HG03095 (cell line): ENCODE data around the gene C16orf95.

Source experiments
- ATAC-seq: cut with Tn5 transposase; IDR thresholded peaks from one replicate; pipeline ENCODE4 v1.9.1; 2021; ENCODE audit warnings: moderate library complexity; ENCODE audit not compliant: unreplicated experiment

C16orf95 gene

DNA sequence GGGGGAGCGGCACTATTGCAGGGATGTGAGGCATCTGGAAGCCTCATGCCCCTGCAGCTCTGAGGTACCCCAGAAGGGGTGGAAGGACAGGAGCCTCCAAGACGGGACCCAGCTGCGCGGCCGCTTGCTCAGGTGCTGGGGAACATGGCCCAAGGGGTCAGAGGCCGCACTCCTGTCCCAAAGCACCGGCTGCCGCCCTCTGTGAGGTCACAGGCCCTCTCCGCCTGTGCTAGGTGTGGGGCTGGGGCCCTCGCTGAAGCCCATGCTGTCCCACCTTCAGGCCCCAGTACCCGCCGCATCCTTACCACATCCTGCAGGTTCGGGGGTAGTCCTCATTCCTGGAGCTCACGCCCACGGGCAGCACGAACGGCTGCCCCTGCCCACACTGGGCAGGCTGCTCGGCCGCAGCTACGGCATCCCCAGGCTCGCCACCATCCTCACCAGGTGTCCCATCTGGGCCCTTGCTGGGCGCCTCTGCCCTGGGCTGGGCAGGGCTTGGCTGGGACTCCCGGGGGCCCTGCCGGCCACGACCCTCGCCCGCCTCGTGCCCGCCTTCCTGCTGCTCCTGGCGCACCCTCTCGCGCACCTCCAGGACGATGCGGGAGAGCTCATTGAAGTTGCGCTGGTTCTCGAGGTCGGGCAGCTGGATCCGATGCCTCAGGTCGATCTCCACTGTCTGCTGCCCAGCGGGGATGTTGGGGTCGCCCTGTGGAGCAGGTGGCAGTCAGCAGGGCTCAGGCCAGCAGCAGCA, 16.6 kb upstream of the C16orf95 start:
- no peak for ATAC-seq

DNA sequence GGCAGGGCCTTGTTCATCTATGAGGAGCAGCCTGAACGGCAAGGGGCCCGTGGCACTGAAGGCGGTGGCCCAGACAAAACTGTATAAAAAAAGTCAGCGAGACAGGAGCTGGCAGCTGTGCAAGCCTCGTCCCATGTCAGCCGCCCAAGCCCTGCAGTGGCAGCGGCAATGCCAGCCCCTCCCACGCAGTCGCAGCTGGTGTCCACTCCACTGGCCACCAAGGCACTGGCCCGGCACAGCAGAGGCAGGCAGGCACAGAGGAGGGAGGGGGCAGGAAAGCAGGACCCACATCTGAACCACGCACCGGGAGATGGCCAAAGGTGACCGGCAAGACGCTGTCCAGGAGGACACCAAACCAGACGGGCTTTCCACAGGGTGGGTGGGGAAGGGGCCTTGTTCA, 15.9 kb upstream of the C16orf95 start:
- no peak for ATAC-seq

DNA sequence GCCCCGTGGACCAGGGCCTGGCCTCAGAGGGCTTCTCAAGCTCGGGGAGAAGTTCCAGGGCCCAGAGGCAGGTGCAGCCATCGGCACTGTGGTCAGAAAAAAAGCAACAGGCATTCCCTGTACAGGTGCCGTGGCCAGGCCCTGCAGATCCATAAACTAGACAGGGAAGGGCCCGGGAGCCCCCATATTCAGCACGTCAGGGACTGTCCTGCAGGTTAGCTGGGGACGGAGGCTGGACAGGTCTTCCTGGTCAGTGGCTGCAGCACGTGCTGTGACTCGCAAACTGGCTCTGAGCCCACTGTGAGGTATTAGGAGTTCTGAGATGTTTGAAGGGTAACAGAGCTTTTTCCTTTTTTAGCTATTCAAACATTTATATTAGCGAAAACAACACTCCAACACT, 15.0 kb upstream of the C16orf95 start:
- ATAC-seq, result no peak

DNA sequence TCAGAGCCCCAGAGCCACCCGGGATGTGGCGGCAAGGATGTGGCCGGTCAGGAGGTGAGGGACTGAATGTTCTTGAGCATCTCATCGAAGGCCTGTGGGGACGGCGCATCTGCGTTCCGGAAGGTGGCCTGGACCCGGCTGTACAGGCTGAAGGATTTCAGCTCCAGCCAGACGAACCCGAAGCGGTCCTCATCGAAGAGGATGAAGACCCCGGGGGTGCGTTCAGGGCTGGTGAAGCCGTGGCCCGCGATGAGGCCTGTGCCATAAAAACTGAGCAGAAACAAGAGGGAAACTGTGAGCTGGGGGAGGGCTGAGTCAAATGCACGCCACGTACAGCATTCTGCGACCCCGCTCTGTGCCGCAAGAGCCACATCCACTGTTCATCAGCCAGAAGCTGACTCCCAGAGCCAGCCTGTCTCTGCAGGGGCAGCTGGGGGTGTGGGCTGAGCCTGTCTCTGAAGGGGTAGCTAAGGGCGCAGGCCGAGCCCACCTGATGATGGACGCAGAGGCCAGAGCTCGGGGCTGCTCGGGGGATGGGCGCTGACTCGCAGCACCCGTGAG, 14.1 kb upstream of the C16orf95 start:
- no peak for ATAC-seq

DNA sequence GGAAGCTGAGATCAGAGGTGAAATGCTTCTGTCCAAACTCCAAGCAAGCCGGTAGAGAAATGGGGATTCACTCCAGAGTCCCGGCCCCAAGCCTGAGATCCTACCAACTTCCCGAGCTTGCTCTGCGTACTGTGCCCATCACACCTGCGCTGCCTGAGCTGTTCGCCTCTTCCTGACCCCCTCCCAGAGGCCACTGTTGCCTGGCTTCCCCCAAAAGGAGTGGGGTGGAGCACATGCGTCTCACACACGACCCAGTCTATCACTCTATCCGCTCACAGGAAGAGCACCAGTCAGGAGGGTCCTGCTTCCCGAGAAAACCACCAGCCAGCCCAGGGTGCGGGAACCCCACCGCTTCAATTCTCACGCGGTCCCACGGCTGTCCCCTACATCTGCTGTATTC, 13.5 kb upstream of the C16orf95 start:
- ATAC-seq, result no peak

DNA sequence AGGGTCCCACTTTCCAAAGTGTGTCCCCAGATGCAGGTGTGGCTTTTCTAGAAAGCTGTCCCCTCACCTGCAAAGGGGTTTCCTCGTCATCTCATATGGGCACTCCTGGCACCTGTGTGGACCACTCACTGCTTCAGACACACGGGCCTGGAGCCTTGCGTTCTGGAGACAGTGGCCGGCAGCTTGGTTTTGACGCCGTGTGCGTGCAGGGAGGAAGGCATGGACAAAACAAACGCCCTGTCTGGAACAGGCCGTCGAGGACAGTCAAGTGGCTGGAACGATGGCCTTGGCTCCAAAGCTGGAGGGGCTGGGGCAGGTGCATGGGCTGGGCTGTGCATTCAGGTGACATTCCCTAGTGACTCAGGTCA, 13.0 kb upstream of the C16orf95 start:
- no peak for ATAC-seq

DNA sequence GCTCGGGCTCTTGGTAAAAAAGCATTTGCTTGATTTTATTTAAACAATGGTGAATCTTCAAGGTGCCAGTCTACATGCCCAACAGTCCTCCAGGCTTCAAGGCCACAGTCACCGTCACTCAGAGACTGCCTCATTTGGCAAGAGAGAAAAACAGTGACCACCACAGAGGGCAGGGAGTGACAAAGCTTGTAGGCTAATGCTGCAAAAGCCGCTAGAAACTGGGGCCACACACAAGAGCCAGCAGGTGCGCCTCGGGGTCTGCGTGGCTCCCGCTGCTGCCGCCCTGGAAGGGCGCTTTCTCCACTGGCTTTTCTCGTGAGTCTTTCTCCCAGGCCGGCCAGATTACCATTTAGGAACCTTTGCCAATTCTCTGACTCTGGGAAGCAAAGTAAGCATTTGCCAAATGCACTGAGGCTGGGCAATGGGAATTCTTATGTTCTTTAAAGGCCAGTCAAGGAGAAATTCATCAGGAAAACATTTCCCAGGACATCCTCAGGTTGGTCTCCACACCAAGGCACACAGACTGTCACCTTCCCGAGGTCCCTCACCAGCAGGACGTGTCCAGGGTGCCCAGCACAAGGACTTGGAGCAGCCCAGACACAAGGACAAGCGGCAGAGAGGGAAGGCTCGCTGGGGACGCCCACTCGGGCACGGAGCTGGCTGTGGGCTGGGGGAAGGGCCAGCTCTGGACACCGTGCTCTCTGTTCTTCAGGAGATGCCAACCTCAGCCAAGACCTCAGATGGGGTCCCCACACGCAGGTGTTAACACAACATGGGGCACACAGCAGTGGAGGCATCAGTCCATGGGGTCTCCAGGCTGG, 12.5 kb upstream of the C16orf95 start:
- no peak for ATAC-seq

DNA sequence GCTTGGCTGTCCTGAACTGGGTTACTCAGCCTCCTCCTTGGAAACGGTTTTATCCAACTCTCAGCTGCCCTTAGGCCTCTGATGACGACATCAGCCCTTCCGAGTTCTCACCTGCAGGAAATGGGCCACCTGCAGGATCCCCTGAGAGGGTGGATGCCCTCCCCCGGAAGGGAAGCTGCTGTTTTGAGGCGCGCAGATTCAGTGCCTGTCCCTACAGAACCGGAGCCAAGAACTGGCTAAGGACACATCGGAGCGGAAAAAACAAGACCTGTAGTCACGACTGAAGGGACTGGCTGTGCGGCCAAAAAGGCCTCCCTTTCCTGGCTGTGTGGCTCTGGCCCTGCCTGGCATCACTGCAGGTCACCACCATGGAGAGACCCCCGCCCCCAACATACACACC, 11.7 kb upstream of the C16orf95 start:
- ATAC-seq, result no peak

DNA sequence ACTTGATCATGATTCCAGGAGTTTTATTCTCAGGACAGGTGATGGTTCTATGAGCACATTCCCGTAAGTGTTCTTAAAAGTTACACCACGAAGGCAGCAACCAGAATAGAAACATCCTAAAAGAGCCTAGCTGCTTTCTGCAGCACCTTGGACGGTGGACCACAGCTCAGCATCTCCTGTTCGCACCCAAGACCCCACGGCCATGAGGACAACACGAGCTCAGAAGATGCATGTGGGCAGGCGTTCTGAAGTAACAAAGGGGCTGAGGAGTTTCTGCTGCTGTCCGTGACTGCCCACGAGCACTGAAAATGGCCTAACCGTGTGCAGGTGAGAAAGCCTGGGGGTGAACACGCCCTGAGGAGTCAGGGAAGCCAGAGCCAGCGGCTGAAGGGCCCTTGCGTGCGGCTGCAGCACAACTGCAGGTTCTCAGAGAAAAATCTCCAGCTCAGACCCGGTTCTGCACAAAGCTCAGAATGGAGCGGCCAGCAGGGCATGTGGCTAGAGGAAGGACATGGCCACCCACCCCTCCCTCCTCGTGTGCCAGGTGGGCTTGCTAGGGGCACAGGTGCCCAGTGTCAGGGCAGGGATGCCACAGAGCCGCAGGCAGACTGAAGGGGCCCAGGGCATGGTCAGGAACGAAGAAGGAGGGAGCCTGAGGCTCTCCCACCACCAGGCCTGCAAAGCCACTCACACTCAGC, 10.8 kb upstream of the C16orf95 start:
- no peak for ATAC-seq

DNA sequence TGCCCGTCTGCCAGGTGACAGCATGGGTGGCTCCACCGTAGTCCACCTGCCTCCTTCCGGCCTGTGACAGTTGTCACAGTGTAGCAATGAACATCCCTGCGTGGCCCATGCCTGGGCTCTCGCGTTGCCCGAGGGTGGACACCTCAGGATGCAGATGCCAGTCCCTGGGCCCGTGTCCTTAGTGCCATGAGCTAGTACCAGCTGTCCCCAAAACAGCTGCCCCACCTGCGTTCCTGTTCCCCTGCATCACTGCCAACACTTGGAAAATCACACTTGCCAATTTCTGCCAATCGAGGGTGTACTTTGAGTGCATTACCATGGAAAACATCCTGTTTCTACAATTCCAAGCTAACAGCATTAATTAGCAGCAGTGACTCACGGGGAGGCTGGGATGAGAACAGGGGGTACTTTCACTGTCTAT, 9.0 kb upstream of the C16orf95 start:
- ATAC-seq, result no peak

DNA sequence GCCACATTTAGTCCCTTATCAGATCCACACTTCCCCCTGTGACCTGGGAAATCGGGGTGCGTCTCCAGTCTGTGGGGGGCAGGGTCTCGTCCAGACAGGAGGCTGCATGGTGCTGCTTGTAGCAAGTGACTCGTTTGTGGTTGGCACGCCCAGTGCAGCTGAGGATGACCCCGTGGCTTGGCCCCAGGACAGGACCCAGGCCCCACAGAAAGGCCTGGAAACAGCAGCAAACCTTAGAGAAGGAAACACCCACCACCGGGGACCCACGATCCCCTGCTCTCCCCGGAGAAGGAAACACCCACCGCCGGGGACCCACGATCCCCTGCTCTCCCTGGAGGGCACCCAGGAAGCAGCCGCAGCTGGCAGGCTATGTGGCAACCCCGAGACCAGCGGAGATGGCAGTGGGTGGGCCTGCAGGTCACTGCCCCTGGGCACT, 8.2 kb upstream of the C16orf95 start:
- no peak for ATAC-seq

DNA sequence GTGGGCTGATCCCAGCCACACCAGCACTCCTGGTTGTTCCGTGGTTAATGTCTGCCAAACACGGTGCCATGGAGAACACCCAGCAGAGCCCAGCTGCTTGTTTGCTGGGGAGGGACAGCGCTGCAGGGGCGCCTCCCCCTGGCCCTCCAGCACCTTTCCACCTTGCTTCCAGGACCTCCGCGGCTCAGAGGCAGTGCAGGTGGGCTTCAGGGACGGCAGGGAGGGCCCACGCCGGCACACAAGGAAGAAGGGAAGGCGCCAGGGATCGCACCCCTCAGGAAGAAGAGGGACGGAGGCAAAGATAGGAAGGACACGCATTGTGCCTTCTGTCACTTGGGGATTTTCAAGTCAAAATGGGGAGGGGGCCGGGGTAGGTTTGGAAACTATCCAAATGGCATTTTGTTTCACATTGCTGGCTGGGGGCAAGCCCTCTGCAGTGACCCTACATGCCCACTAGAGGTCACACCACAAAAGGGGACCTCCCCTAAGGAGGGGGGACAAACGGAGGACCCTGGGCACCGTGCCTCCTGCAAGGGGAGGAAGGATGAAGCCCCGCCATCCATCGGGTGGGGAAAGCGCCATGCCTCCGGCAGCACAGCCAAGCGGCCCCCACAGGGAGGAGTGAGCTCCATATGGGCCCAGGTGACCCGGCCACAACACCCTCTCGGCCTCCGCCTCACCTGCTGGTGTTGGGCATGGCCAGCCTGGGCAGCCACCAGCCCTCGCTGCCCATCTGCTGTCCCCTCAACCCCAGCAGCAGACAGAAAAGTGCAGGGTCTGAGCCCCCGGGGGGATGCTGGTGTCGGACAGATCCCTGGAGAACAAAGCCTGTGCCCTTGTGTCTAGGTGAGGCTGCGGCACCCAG, 7.5 kb upstream of the C16orf95 start:
- ATAC-seq, result no peak

DNA sequence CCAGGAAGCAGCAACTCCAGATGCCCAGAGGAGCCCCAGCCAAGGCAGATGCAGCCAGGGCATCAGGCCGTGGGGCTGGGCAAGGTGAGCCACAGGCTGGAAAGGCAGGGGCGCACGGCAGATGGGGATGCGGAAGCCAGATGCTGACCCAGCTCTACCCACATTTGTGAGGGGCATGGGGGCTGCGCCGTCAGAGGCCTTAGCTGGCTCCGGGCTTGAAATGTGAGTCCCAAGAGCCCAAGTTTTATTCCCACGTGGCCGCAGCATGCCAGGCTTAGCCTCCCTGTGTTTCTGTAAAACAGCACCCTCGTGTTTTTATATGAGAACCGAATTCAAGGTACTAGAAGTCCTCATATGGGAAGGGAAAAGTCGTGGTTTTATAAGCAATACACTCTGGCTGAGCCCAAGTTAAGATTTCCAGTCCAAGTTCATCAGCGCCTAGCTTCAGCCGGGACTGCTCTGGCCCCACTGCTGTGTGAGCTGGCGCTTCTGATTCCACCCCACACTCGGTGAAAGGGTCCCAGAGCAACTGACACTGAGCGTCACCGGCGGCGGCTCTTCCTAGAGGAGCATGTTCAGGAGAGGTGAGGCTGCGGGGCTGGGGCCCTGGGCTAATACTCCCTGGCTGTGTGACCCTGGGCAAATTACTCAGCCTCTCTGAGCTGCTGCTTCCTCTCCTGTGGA, 6.7 kb upstream of the C16orf95 start:
- no peak for ATAC-seq

DNA sequence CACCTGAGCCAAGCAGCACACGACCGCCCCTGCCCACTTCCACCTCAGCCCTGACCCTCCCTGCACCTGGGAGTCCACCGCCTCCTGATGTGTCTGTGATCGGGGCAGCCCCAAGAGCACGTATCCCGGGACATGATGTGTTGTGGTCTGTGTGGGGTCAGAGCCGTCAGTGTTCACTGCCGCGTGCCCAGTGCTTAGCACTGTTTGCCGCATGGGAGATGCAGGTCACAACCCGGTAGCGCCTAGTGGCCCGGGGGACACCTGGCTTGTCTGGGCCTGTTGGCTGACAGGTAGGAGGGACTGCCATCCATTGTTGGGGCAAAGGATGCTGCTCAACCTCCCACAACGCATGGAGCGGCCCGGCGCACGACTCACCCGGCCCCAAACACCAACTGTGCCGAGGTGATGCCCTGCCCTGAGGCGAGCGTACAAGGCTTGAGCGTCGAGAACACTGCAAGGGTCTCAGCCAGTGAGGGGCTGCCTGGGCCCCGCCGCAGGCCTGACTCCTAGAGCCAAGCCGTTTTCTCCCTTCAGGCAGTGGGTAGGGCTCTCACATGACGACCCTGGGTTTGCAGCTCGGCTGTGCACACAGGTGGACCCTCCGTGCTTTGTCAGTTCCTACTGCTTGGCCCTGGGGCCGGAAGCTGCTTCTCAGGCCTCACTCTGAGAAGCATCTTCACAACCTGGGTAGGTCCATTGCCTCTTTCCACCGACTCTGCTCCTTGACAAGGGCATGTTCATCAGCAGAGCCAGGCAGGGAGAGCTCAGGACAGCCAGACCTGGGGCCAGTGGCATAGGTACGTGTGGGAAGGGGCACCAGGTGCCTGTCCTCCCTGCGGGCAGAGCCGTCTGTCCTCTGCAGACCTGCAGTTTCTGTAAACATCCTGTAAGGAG, 5.9 kb upstream of the C16orf95 start:
- no peak for ATAC-seq

DNA sequence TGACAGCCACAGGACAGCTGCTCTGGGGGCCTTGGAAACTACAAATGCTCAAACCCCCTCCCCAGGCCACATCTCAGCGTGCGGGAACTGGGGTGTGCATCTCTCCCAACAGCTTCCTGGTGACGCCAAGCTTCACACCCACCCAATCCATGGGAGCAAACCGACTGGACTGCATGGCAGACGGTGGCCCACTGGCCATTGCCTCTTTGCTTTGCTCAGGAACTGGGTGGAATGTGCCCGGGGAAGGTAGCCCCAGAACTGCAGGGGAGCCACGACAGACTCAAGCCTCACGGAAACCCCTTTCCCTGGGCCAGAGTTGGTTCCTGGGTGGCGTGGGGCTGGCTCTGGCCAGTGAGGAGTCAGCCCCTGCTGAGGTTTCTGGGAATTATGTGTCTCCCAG, 5.2 kb upstream of the C16orf95 start:
- ATAC-seq, result no peak

DNA sequence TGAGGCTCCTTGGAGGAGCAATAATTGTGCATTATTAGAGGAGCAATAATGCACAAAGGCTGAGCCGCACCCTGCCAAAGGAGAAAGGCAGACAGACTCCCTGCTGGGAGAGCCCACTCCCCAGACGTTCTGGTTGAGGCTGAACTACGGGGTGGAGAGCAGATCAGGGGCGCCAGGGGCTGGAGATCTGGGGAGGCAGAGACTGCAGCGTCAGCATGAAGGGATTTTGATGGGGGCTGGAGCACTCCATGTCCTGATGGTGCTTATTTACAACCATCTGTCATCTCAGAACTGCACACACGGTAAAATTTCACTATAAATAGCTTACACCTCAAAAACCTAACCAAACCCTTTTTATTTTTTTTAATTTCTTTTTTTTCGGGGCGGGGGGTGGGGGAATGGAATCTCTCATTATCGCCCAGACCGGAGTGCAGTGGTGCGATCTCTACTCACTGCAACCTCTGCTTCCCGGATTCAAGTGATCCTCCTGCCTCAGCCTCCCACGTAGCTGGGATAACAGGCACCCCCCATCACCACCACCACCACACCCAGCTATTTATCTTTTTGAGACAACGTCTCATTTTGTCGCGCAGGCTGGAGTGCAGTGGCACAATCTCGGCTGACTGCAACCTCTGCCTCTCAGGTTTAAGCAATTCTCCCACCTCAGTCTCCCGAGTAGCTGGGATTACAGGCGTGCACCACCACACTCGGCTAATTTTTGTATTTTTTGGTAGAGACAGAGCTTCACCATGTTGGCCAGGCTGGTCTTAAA, 4.3 kb upstream of the C16orf95 start:
- no peak for ATAC-seq

DNA sequence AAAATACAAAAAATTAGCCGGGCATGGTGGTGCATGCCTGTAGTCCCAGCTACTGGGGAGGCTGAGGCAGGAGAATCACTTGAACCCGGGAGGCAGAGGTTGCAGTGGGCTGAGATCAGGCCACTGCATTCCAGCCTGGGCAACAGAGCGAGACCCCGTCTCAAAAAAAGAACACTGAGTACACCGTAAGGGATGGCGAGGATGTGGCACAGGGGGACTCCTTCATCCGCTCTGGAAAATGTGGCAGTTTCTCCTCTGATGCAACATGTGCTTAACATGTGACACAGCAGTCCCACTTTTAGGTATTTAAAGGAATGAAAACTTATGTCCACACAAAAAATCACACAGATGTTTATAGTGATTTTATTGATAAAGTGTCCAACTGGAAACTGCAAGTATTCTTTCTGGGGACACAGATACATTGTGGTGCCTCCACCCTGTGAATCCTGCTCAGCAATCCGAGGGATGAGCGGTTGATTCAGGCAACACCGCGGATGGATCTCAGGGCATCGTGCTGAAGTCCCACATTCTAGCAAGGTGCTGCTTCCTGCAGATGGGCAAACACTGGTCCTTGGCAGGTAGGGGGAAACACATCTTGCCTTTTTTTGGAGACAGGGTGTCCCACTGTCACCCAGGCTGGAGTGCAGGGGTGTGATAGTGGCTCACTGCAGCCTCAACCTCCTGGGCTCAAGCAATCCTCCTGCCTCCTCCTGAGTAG, 3.5 kb upstream of the C16orf95 start:
- ATAC-seq, result no peak
